Endodermal cell (in vitro differentiated cells): ENCODE data around the gene GABPB2. TPM values are rescaled to one million over a fixed set of nuclear protein-coding genes. Genes with fewer than 3 reads are reported as not detected.
"Not testable (repeated sequence)": the region's sequence is repeated elsewhere in the genome, so short reads cannot be mapped to it uniquely, and the experiment has no call there.

Experiments
- DNase-seq: peaks from one replicate; pipeline ENCODE4 v3.0.0-alpha.2; 2017
- H3K27ac ChIP-seq: 2 replicates; pipeline ENCODE4 v1.5.1; 2013; ENCODE audit warnings: mild to moderate bottlenecking, low read depth, low read length, moderate library complexity
- H3K27me3 ChIP-seq: 2 replicates; pipeline ENCODE4 v1.6.1; 2013; ENCODE audit warnings: mild to moderate bottlenecking, low read length, moderate library complexity; ENCODE audit not compliant: insufficient read depth, control insufficient read depth, poor library complexity, severe bottlenecking
- H3K36me3 ChIP-seq: 2 replicates; pipeline ENCODE4 v1.7.0; 2013; ENCODE audit warnings: mild to moderate bottlenecking, low read length, moderate library complexity; ENCODE audit not compliant: control insufficient read depth, insufficient read depth
- H3K4me1 ChIP-seq: one replicate; pipeline ENCODE4 v1.7.0; 2013; ENCODE audit warnings: low read length; ENCODE audit not compliant: control insufficient read depth, insufficient read depth
- H3K4me3 ChIP-seq: 2 replicates; pipeline ENCODE4 v1.5.1; 2013; ENCODE audit warnings: mild to moderate bottlenecking, low read length, moderate library complexity
- H3K9ac ChIP-seq: 2 replicates; pipeline ENCODE4 v1.6.1; 2013; ENCODE audit warnings: mild to moderate bottlenecking, low read length, moderate library complexity; ENCODE audit not compliant: poor library complexity, severe bottlenecking; ENCODE audit errors: extremely low read depth
- H3K9me3 ChIP-seq: 2 replicates; pipeline ENCODE4 v1.6.1; 2013; ENCODE audit warnings: mild to moderate bottlenecking, low read length, moderate library complexity; ENCODE audit not compliant: control insufficient read depth
- H3K27ac Mint-ChIP-seq: 2 replicates; pipeline ENCODE4 v1.8.0; 2020; ENCODE audit warnings: mixed read lengths
- H3K27me3 Mint-ChIP-seq: 2 replicates; pipeline ENCODE4 v1.8.0; 2021; ENCODE audit warnings: mild to moderate bottlenecking, mixed read lengths; ENCODE audit not compliant: insufficient read depth
- H3K36me3 Mint-ChIP-seq: 2 replicates; pipeline ENCODE4 v1.8.0; 2020; ENCODE audit warnings: low read depth, mixed read lengths
- H3K4me1 Mint-ChIP-seq: 2 replicates; pipeline ENCODE4 v1.8.0; 2020; ENCODE audit warnings: mixed read lengths
- H3K4me3 Mint-ChIP-seq: 2 replicates; pipeline ENCODE4 v1.8.0; 2020; ENCODE audit warnings: mild to moderate bottlenecking, moderate library complexity, mixed read lengths
- H3K9me3 Mint-ChIP-seq: 2 replicates; pipeline ENCODE4 v1.8.0; 2020; ENCODE audit warnings: mild to moderate bottlenecking, mixed read lengths
- CTCF ChIP-seq: fragments of 200-600 bp; sonication (generic); conservative IDR thresholded peaks from 2 replicates; pipeline ENCODE4 v1.5.0; 2021; ENCODE audit warnings: antibody characterized with exemption, mild to moderate bottlenecking
- WGBS, 2 experiments: methylation state at CpG; one replicate each; pipeline versions ENCODE4 v1.1.5 to v1.1.7; 2013; ENCODE audit warnings: missing lambda C conversion rate in 2 of 2, mixed read lengths in 1 of 2; ENCODE audit not compliant: insufficient coverage in 1 of 2, insufficient read length in 1 of 2; 5-methylcytosine and 5-hydroxymethylcytosine counted together
- total RNA-seq, 2 donors: library from RNA; stranded (reverse); fragmentation: NEBNext Ultra II Directional in 1 of 2; extraction: Animal tissue kit (Norgen Biotek cat#: 25700) in 1 of 2; gene quantifications; 2 replicates in 1 of 2; 3 replicates in 1 of 2; pipeline ENCODE4 v1.2.1, GENCODE V29; 2021

Gene GABPB2
- total RNA-seq, 2 donors from 2014 or later, result 7.5 to 7.7 TPM

DNA sequence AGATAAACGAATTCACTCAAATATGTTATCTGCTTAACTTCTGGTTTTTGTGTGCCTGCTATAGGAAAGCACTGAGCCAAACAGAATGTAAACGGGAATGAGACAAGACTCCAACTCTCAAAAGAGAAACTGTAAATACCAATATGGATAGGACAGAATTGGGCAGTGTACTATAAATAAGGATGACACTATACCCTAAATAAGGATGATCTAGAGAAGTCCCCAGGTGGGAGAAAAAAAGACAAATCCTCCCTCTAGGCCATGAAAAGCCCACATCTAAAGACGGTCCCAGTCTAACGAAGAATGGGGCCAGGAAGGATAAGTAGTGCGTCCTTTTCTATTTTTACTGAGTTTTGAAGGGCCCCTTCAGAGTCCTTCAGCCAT, 1.5 kb upstream of the GABPB2 start:
- Mint-ChIP-seq H3K4me3 (peak overlapping the region; percentile 89), H3K27ac (peak overlapping the region; percentile 46), H3K9me3 (no peaks in the 10 kb centered on the region), H3K27me3 (no peaks in the 10 kb centered on the region), H3K36me3 (peaks cover 25% of the 10 kb centered on the region), H3K4me1 (peaks cover 16% of the 10 kb centered on the region)
- WGBS, 2 experiments, result 96 to 97% methylated on average over 5 of the region's 5 CpGs
- no peak overlapping the region for H3K4me3 ChIP-seq
- no peak for TF ChIP-seq CTCF
- H3K9me3 ChIP-seq, result no peaks in the 10 kb centered on the region
- DNase-seq, result no peak
- no peaks in the 10 kb centered on the region for H3K27me3 ChIP-seq
- no peak overlapping the region for H3K9ac ChIP-seq
- H3K27ac ChIP-seq, result peak overlapping the region; percentile 24
- peaks cover 46% of the 10 kb centered on the region for H3K36me3 ChIP-seq
- H3K4me1 ChIP-seq, result no peaks in the 10 kb centered on the region

GRCh38 chr1:151072224-151072623, 1.7 kb downstream of the GABPB2 start:
- H3K4me3 ChIP-seq, result no peak overlapping the region
- H3K27ac ChIP-seq, result no peak overlapping the region
- H3K27me3 ChIP-seq, result no peaks in the 10 kb centered on the region
- WGBS, 2 experiments, result 88 to 89% methylated on average over 9 to 13 of the region's 13 CpGs
- Mint-ChIP-seq H3K27ac (no peak overlapping the region), H3K9me3 (no peaks in the 10 kb centered on the region), H3K4me1 (peaks cover 9% of the 10 kb centered on the region), H3K27me3 (no peaks in the 10 kb centered on the region), H3K4me3 (no peak overlapping the region), H3K36me3 (peaks cover 9% of the 10 kb centered on the region)
- H3K4me1 ChIP-seq, result no peaks in the 10 kb centered on the region
- no peaks in the 10 kb centered on the region for H3K9me3 ChIP-seq
- DNase-seq, result no peak
- no peak overlapping the region for H3K9ac ChIP-seq
- H3K36me3 ChIP-seq, result peaks cover 21% of the 10 kb centered on the region
- TF ChIP-seq CTCF, result peak; percentile 42

- no peak for DNase-seq
- no peaks in the 10 kb centered on the region for H3K9me3 Mint-ChIP-seq
- H3K9ac ChIP-seq, result no peak overlapping the region
- H3K27me3 ChIP-seq, result no peaks in the 10 kb centered on the region
- no peak overlapping the region for H3K27ac Mint-ChIP-seq
- no peak overlapping the region for H3K4me3 Mint-ChIP-seq
- no peak for TF ChIP-seq CTCF
- H3K4me3 ChIP-seq, result no peak overlapping the region
- no peaks in the 10 kb centered on the region for H3K4me1 Mint-ChIP-seq
- 80 to 91% methylated on average over 1 to 4 of the region's 4 CpGs for WGBS, 2 experiments
- no peaks in the 10 kb centered on the region for H3K36me3 ChIP-seq
- no peaks in the 10 kb centered on the region for H3K9me3 ChIP-seq
- no peaks in the 10 kb centered on the region for H3K27me3 Mint-ChIP-seq
- no peaks in the 10 kb centered on the region for H3K36me3 Mint-ChIP-seq
- H3K27ac ChIP-seq, result no peak overlapping the region
- H3K4me1 ChIP-seq, result no peaks in the 10 kb centered on the region
These were observed 15.5 kb downstream of the GABPB2 start for GRCh38 chr1:151085953-151086559.

GRCh38 chr1:151097426-151097825, 26.9 kb downstream of the GABPB2 start:
- not testable (repeated sequence) for H3K36me3 Mint-ChIP-seq, H3K4me3 Mint-ChIP-seq, H3K4me1 Mint-ChIP-seq, DNase-seq, H3K4me3 ChIP-seq, H3K36me3 ChIP-seq, H3K27me3 ChIP-seq, H3K9me3 ChIP-seq, H3K27ac Mint-ChIP-seq, H3K4me1 ChIP-seq, H3K9ac ChIP-seq, H3K9me3 Mint-ChIP-seq, H3K27ac ChIP-seq, H3K27me3 Mint-ChIP-seq
- 81 to 92% methylated on average over 5 to 6 of the region's 6 CpGs for WGBS, 2 experiments
